Spleen (tissue), 11 donors: ENCODE data around the gene KIFC3. TPM values are rescaled to one million over a fixed set of nuclear protein-coding genes. Genes with fewer than 3 reads are reported as not detected.

Experiments
- DNase-seq: peaks from one replicate; pipeline ENCODE4 v3.0.0-alpha.2; 2020
- H3K27ac ChIP-seq, 8 donors: fragments of 200-600 bp; sonication (generic) in 7 of 8; 1 replicate in 4 of 8; 2 replicates in 4 of 8; pipeline versions ENCODE4 v1.5.0 to v1.8.0; 2016 to 2021; ENCODE audit warnings: inconsistent platforms in 4 of 8, mild to moderate bottlenecking in 4 of 8, moderate library complexity in 1 of 8
- H3K27me3 ChIP-seq, 7 donors: fragments of 200-600 bp; sonication (generic) in 6 of 7; replicated peaks in 1 of 7; 1 replicate in 4 of 7; 2 replicates in 3 of 7; pipeline versions ENCODE4 v1.5.0 to v1.8.0; 2016 to 2021; ENCODE audit warnings: inconsistent platforms in 3 of 7, mild to moderate bottlenecking in 1 of 7
- H3K36me3 ChIP-seq, 6 donors: fragments of 200-600 bp; sonication (generic) in 5 of 6; 1 replicate in 4 of 6; 2 replicates in 2 of 6; pipeline versions ENCODE4 v1.5.0 to v1.8.0; 2016 to 2021; ENCODE audit warnings: inconsistent platforms in 2 of 6
- H3K4me1 ChIP-seq, 6 donors: fragments of 200-600 bp; sonication (generic) in 5 of 6; 1 replicate in 3 of 6; 2 replicates in 3 of 6; pipeline versions ENCODE4 v1.5.0 to v1.8.0; 2016 to 2021; ENCODE audit warnings: inconsistent platforms in 3 of 6
- H3K4me3 ChIP-seq, 8 donors: fragments of 200-600 bp; sonication (generic) in 7 of 8; 1 replicate in 4 of 8; 2 replicates in 4 of 8; pipeline versions ENCODE4 v1.5.0 to v1.8.0; 2016 to 2021; ENCODE audit warnings: inconsistent platforms in 4 of 8, mild to moderate bottlenecking in 4 of 8, moderate library complexity in 2 of 8
- H3K9me3 ChIP-seq, 8 donors: fragments of 200-600 bp; sonication (generic) in 7 of 8; 1 replicate in 4 of 8; 2 replicates in 4 of 8; pipeline versions ENCODE4 v1.5.0 to v1.8.0; 2016 to 2021; ENCODE audit warnings: inconsistent platforms in 4 of 8
- POLR2A ChIP-seq, 3 donors: fragments of 450-650 bp; IDR thresholded peaks; one replicate each; pipeline ENCODE4 v1.5.1; 2017; ENCODE audit warnings: antibody characterized with exemption in 3 of 3, mild to moderate bottlenecking in 1 of 3
- POLR2AphosphoS5 ChIP-seq, 3 donors: sonication (generic); formaldehyde crosslinking; IDR thresholded peaks; one replicate each; pipeline ENCODE4 v1.5.1; 2017; ENCODE audit warnings: antibody characterized with exemption in 3 of 3
- WGBS, 5 donors: extraction: QIAGEN DNeasy Blood & Tissue Kit in 3 of 5; methylation state at CpG; one replicate each; pipeline versions ENCODE4 v1.1.5 to v1.1.7; 2013 to 2018; 5-methylcytosine and 5-hydroxymethylcytosine counted together
- intact Hi-C: fragments of 100-400 bp; cut with DNase I; formaldehyde crosslinking; loops from one replicate; pipeline ENCODE4 v1.15.0; 2023; ENCODE audit warnings: low total_unique reads
- polyA plus RNA-seq, 3 donors: library from polyadenylated mRNA; stranded (reverse); fragments of 200-250 nt; gene quantifications; one replicate each; pipeline ENCODE4 v1.2.1, GENCODE V29; 2013
- total RNA-seq, 7 donors: library from RNA; depleted of rRNA in 3 of 7; stranded (reverse); fragments of >200 nt in 3 of 7; fragmentation: NEBNext Ultra II Directional in 4 of 7; extraction: Animal tissue kit (Norgen Biotek cat#: 25700) in 4 of 7; gene quantifications; one replicate each; pipeline versions ENCODE4 v1.1.0 to v1.2.1, GENCODE V29; 2016 to 2021
- TF ChIP-seq, protein P1 (sequence below), 11 experiments: fragments of 200-600 bp in 7 of 11; fragments of 450-650 bp in 4 of 11; sonication (generic) in 4 of 11; IDR thresholded peaks in 8 of 11; conservative IDR thresholded peaks in 3 of 11; 1 replicate in 7 of 11; 2 replicates in 4 of 11; pipeline versions ENCODE4 v1.4.0 to v1.8.0; 2016 to 2021; ENCODE audit warnings: antibody characterized with exemption in 11 of 11, inconsistent platforms in 4 of 11, mild to moderate bottlenecking in 1 of 11
- donor health status: healthy with polysubstance abuse.
- donor health status: DM: no; HTN: no; CAD: no; lungs with moderate emphysema.
- donor health status: DM: no; HTN: no; CAD: no.
- donor health status: Bipolar disorder and iron deficiency.
- donor health status: healthy.
- donor health status: DM: no; HTN: no; CAD: no.
- donor health status: DM: yes; HTN: yes; CAD: no.

The KIFC3 gene
- total and polyA plus RNA-seq, 10 donors = 4.6 to 61.5 (median 42.6) TPM

DNA sequence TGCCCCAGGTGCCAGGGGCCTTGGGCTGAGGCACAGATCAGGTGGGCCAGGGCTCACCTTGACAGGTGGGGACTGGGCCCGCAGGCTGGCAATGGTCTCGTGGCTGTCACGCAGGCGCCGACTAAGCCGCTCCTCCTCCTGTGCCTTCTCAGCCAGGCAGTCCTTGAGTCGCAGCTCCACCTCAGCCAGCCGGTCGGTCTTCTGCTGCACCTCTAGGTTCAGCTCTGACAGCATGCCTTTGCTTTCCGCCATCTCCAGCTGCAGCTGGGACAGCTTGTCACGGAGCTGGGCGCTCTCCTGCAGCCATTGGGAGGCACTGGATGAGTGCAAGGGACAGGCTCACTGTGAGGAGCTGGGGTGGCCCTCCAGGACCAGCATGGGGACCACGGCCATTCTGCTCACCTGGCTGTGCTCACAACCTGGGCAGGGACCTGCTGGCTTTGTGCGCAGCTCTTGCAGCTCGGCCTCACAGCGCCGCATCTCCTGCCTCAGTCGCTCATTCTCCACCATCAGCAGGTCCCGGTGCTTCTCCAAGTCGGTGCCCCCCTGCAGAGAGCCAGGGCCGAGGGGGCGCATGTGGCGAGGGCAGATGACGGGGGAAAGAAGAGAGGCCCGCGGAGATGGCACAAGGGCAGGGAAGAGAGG, 31.0 kb downstream of the KIFC3 start:
- Histone ChIP-seq H3K27me3 (no peaks in the 10 kb centered on the region), H3K4me3 (no peak overlapping the region), H3K9me3 (no peaks in the 10 kb centered on the region), H3K27ac (no peak overlapping the region), H3K36me3 (peaks cover 0 to 71% (median 22%) of the 10 kb centered on the region in 6 donors), H3K4me1 (no peaks in the 10 kb centered on the region)
- intact Hi-C loops = no loop called here
- DNase-seq = no peak
- TF ChIP-seq POLR2AphosphoS5 (IDR thresholded peaks at IDR 0.05) (peak in 1 of 3 donors; percentile 11), POLR2A (IDR thresholded peaks at IDR 0.05) (no peak)
- TF ChIP-seq, protein P1, sequence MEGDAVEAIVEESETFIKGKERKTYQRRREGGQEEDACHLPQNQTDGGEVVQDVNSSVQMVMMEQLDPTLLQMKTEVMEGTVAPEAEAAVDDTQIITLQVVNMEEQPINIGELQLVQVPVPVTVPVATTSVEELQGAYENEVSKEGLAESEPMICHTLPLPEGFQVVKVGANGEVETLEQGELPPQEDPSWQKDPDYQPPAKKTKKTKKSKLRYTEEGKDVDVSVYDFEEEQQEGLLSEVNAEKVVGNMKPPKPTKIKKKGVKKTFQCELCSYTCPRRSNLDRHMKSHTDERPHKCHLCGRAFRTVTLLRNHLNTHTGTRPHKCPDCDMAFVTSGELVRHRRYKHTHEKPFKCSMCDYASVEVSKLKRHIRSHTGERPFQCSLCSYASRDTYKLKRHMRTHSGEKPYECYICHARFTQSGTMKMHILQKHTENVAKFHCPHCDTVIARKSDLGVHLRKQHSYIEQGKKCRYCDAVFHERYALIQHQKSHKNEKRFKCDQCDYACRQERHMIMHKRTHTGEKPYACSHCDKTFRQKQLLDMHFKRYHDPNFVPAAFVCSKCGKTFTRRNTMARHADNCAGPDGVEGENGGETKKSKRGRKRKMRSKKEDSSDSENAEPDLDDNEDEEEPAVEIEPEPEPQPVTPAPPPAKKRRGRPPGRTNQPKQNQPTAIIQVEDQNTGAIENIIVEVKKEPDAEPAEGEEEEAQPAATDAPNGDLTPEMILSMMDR (IDR thresholded peaks at IDR 0.05 in 8 of 11, conservative IDR thresholded peaks at IDR 0.05 in 3 of 11) = no peak
- WGBS, 5 donors = 91 to 97% (median 93%) methylated on average over 16 to 26 of the region's 26 CpGs

DNA sequence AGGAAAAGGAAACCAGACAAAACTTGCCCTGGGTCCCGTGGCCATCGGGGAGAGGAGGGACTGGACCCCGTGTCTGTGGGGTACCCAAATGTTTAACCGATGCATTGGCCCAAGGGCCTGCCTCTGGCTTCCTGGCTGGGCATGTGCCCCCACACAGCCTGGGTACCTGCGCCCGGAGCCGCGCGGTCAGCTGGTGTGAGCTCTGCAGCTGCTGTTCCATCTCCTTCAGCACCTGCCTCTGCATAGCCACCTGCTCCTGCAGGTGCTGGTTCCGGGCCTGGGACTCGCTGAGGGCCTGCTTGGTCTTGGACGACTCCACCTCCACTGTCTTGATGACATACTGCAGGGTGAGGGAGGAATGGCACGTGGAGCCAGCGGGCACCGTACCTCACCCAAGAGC, 31.9 kb downstream of the KIFC3 start:
- intact Hi-C loops = no loop called here
- Histone ChIP-seq H3K9me3 (no peaks in the 10 kb centered on the region), H3K27me3 (no peaks in the 10 kb centered on the region), H3K27ac (no peak overlapping the region), H3K4me1 (no peaks in the 10 kb centered on the region), H3K36me3 (peaks cover 0 to 71% (median 22%) of the 10 kb centered on the region in 6 donors), H3K4me3 (no peak overlapping the region)
- TF ChIP-seq, protein P1 (IDR thresholded peaks at IDR 0.05 in 8 of 11, conservative IDR thresholded peaks at IDR 0.05 in 3 of 11) = no peak
- DNase-seq = no peak
- 93 to 97% (median 95%) methylated on average over 7 to 15 of the region's 15 CpGs for WGBS, 5 donors

DNA sequence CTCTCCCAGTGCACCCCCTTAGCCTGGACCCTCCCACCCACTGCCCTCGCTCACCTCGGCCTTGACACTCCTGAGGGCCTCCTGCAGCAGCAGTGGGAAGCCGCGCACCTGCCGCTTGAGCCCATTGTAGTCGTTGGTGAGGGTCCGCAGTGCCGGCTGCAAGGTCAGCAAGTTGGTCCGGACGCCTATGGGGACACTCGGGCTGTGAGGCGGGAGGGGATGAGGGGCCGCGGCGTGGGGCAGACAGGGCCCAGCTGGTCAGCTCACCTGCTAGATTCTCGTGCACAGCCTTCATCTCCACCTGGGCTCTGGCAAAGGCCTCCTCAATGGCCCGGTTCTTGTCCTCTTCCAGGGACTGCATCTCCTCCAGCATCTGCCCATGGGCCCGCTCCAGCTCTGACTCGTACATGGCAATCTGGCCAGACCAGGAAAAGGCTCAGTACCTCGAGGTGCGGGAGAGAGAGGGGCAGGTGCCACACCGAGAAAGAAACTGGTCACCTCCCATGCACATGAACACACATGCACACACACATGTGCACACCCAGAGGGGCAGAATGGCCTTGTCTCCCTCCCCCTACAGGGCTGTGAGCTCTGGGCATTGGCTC, 32.6 kb downstream of the KIFC3 start:
- Histone ChIP-seq H3K9me3 (no peaks in the 10 kb centered on the region), H3K27me3 (no peaks in the 10 kb centered on the region), H3K4me1 (no peaks in the 10 kb centered on the region), H3K4me3 (no peak overlapping the region), H3K27ac (no peak overlapping the region), H3K36me3 (peaks cover 0 to 70% (median 22%) of the 10 kb centered on the region in 6 donors)
- TF ChIP-seq POLR2AphosphoS5 (IDR thresholded peaks at IDR 0.05) (no peak), POLR2A (IDR thresholded peaks at IDR 0.05) (no peak)
- TF ChIP-seq, protein P1 (IDR thresholded peaks at IDR 0.05 in 8 of 11, conservative IDR thresholded peaks at IDR 0.05 in 3 of 11) = no peak
- DNase-seq = no peak
- intact Hi-C loops = no loop called here
- 91 to 95% (median 93%) methylated on average over 11 to 22 of the region's 22 CpGs for WGBS, 5 donors

DNA sequence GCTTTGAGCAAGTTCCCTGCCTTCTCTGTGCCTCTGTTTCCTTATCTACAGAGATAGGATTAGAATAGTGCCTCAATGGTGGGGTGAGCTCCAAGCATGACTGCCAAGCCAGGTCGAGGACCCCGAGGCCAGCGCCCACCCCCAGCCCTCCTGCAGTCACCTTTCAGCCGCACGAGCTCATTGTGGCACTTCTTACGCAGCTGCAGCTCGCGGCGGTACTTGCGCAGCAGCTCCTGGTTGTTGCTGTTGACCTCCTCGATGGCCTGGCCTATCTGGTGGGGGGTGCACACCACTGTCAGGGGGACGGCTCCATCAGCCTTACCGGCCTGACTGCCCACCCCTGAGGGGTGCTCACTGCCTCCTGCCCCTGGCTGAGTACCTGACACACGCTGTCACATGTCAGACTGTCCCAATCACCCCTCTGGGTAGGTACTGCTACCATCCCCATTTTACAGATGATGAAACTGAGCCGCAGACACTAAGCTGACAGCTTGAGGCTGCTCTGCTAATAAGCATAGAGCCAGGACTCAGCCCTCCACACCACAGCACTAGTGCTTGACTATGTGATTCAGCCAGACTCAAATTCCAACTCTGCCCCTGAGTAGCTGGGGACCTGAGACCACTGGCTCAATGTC, 35.5 kb downstream of the KIFC3 start:
- intact Hi-C loops = no loop called here
- 83 to 94% (median 92%) methylated on average over 12 to 15 of the region's 15 CpGs for WGBS, 5 donors
- TF ChIP-seq POLR2AphosphoS5 (IDR thresholded peaks at IDR 0.05) (no peak), POLR2A (IDR thresholded peaks at IDR 0.05) (no peak)
- TF ChIP-seq, protein P1 (IDR thresholded peaks at IDR 0.05 in 8 of 11, conservative IDR thresholded peaks at IDR 0.05 in 3 of 11) = no peak

More for the DNA sequence above, 35.5 kb downstream of the KIFC3 start:
- H3K27ac ChIP-seq = no peak overlapping the region
- no peaks in the 10 kb centered on the region for H3K9me3 ChIP-seq
- no peak overlapping the region for H3K4me3 ChIP-seq
- no peaks in the 10 kb centered on the region for H3K27me3 ChIP-seq
- H3K4me1 ChIP-seq = no peaks in the 10 kb centered on the region
- DNase-seq = no peak
- peaks cover 0 to 87% (median 22%) of the 10 kb centered on the region in 6 donors for H3K36me3 ChIP-seq
